Measurements from ENCODE around the gene GALNT17. TPM values are rescaled to one million over a fixed set of nuclear protein-coding genes. Genes with fewer than 3 reads are reported as not detected.

Gene GALNT17
- polyA plus RNA-seq, 1 experiment: not detected

DNA sequence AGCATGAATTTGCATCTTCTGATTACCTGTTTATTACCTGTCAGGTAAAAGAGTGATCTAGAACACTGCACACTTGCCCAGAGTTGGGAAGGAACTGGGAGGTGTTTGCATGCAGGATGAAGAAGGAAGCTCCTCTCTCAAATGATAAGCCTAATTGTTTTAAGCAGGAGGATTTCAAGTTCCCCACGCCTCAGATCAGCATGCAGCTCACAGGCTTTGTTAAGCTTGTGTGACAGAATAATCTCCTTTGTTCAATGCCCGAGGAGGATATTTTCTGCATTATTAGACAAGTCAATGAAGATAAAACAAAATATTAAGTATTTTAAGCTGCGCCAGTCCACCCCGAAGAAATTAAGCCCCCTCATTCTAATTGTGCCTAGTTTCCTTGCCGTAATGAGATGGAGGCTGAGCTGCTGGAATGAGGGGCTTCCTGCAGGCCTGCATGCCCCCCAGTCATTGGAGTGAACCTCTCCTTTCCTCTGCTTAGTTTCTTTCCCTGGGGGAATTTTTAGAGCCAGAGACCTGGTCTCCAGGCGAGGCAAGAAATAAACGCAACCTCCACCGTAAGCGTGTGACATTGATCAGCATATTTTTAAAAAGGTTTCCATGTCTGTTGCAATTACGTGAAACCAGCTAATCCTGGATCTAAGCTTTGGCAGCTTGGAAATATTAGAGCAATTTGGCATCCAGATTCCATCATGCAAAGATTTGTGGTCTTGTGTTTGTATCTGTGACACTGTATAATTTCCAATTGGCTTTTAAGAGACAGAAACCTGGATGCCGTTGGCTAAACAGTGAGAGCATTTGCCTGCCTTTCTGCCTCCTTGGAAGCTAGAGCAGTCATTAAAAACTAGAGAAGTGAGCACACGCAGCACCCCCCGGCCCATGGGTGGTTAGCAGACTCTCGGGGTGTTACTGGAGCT is 376.0 kb downstream of the GALNT17 start:
- ChIA-PET POLR2A (no interaction called here), CTCF (no interaction called here)
- Histone ChIP-seq H3K27ac (ENCODE audit: low read depth, low read length) (no peak overlapping the region), H3K4me3 (ENCODE audit: low read depth, low read length) (no peak overlapping the region), H3K27me3 (ENCODE audit: control insufficient read depth, insufficient read depth, low read length) (no peaks in the 10 kb centered on the region), H3K9me3 (ENCODE audit: control insufficient read depth, insufficient read depth, low read length) (peaks cover 57% of the 10 kb centered on the region)
- TF ChIP-seq CTCF (IDR thresholded peaks at IDR 0.05; ENCODE audit: low read depth, low read length): no peak
- DNase-seq (ENCODE audit: low read depth, low spot score): no peak

DNA sequence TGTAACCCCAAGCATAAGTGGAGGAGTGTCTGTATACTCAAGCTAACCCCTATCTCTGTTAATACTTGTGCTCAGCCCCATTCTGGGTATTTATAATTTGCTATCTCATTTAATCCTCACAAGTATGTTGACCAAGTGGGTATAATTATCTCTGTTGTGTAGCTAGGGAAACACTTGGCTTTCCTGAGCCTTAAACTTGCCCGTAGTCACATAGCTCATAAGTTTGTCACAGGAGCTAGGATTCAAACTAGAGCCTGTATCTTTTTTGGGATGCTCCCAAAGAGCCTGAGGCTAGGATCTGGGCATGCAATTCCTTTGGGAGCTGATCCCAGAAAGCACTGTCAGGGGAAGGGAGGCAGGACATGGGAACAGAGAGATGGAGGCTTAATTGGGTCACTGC is 377.4 kb downstream of the GALNT17 start:
- CTCF ChIA-PET: no interaction called here
- DNase-seq (ENCODE audit: low read depth, low spot score): no peak
- H3K27me3 ChIP-seq (ENCODE audit: control insufficient read depth, insufficient read depth, low read length): no peaks in the 10 kb centered on the region

GRCh38 chr7:71511361-71511807 is 379.4 kb downstream of the GALNT17 start:
- no peak for DNase-seq (ENCODE audit: low read depth, low spot score)
- ChIA-PET CTCF (no interaction called here), POLR2A (no interaction called here)
- Histone ChIP-seq H3K27me3 (ENCODE audit: control insufficient read depth, insufficient read depth, low read length) (no peaks in the 10 kb centered on the region), H3K4me3 (ENCODE audit: low read depth, low read length) (no peak overlapping the region), H3K9me3 (ENCODE audit: control insufficient read depth, insufficient read depth, low read length) (peaks cover 50% of the 10 kb centered on the region), H3K27ac (ENCODE audit: low read depth, low read length) (no peak overlapping the region)
- no peak for TF ChIP-seq CTCF (IDR thresholded peaks at IDR 0.05; ENCODE audit: low read depth, low read length)

More for the DNA sequence above, 377.4 kb downstream of the GALNT17 start:
- peaks cover 55% of the 10 kb centered on the region for H3K9me3 ChIP-seq (ENCODE audit: control insufficient read depth, insufficient read depth, low read length)
- no peak overlapping the region for H3K4me3 ChIP-seq (ENCODE audit: low read depth, low read length)
- POLR2A ChIA-PET: no interaction called here
- no peak for TF ChIP-seq CTCF (IDR thresholded peaks at IDR 0.05; ENCODE audit: low read depth, low read length)
- no peak overlapping the region for H3K27ac ChIP-seq (ENCODE audit: low read depth, low read length)

DNA sequence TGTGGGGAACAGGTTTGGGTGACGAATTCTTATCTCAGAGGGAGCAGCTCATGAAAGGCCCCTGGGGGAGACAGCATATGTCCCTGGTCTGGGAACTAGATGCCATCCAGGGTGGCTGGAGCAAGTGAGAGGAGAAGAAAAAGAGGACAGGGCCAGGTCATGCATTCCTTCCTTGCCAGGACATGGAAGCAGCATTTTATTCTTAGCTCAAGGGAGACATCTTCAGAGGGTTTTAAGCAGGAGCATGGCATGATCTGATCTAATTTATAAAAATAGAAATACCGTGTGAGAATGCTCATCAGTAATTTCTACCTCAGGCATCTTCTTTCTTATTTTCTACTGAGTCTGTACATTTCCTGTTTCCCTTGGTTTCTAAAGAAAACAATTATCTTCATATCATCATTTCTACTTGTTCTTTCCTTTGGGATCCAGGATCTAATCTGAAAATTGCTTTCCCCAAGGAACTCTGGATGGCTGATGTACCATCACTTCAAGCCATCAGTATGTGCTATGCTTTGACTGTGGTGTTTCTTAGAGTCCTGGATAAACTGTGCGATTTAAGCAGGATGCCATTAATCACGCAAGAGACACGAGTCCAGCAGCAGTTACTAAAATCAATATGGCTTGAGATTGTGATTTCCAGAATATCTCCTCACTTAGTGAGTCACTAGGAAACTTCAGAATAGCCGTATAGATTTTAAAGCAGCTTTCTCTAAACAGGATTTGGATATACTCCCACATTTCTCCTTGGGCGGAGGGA is 386.2 kb downstream of the GALNT17 start:
- H3K27me3 ChIP-seq (ENCODE audit: control insufficient read depth, insufficient read depth, low read length): no peaks in the 10 kb centered on the region
- no peak for DNase-seq (ENCODE audit: low read depth, low spot score)
- ChIA-PET CTCF (no interaction called here), POLR2A (no interaction called here)
- H3K4me3 ChIP-seq (ENCODE audit: low read depth, low read length): no peak overlapping the region
- no peak for TF ChIP-seq CTCF (IDR thresholded peaks at IDR 0.05; ENCODE audit: low read depth, low read length)
- no peak overlapping the region for H3K27ac ChIP-seq (ENCODE audit: low read depth, low read length)
- H3K9me3 ChIP-seq (ENCODE audit: control insufficient read depth, insufficient read depth, low read length): peaks cover 41% of the 10 kb centered on the region

- ChIA-PET CTCF (no interaction called here), POLR2A (no interaction called here)
- H3K27me3 ChIP-seq (ENCODE audit: control insufficient read depth, insufficient read depth, low read length): no peaks in the 10 kb centered on the region
- peaks cover 42% of the 10 kb centered on the region for H3K9me3 ChIP-seq (ENCODE audit: control insufficient read depth, insufficient read depth, low read length)
- no peak overlapping the region for H3K27ac ChIP-seq (ENCODE audit: low read depth, low read length)
- no peak for TF ChIP-seq CTCF (IDR thresholded peaks at IDR 0.05; ENCODE audit: low read depth, low read length)
- DNase-seq (ENCODE audit: low read depth, low spot score): no peak
- H3K4me3 ChIP-seq (ENCODE audit: low read depth, low read length): no peak overlapping the region
Observed at GRCh38 chr7:71518880-71519279, 386.9 kb downstream of the GALNT17 start.

All from AG04450 (cell line).